Epidermal melanocyte (primary cell): ENCODE measurements around the gene VSTM5.
"Not testable (repeated sequence)": the region's sequence is repeated elsewhere in the genome, so short reads cannot be mapped to it uniquely, and the experiment has no call there.

Experiments
- DNase-seq: peaks from one replicate; pipeline ENCODE4 v3.0.0; 2011; ENCODE audit warnings: low spot score; ENCODE audit not compliant: insufficient read length

The VSTM5 gene

GRCh38 chr11:93796441-93797231 is 53.8 kb downstream of the VSTM5 start:
- no peak for DNase-seq

DNA sequence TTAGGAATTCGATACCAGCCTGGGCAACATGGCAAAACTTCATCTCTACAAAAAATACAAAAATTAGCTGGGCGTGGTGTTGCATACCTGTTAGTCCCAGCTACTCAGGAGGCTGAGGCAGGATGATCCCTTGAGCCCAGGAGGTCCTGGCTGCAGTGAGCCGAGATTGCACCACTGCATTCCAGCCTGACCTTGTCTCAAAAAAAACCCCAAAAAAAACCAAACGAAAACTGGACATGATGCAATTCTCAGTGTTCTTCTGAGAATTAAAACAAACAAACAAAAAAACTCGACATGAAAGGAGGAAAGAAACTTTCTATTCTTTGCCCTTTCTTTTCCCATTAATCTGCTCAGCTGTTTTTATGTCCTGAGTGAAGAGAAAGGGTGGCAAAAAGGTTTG is 58.9 kb downstream of the VSTM5 start:
- no peak for DNase-seq

DNA sequence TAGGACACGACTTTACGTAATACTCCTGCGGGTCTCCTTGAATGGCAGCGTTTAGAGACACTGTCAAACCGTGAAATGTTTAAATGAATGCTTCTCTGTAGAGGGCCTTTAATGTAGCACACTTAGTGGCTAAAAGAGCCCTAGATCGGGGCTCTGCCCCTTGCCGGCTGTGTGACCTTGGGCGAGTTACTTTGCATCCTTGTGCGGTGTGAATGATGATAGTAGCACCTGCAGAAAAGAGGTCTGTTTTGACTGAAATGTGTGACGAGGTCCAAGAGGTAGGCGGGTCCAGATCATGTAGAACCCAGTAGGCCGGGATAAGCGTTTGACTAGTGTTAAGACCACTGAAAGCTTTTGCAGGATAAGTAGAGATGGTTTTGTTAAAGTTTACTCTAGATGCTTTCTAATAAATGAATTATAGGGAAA is 65.5 kb downstream of the VSTM5 start:
- DNase-seq = no peak

DNA sequence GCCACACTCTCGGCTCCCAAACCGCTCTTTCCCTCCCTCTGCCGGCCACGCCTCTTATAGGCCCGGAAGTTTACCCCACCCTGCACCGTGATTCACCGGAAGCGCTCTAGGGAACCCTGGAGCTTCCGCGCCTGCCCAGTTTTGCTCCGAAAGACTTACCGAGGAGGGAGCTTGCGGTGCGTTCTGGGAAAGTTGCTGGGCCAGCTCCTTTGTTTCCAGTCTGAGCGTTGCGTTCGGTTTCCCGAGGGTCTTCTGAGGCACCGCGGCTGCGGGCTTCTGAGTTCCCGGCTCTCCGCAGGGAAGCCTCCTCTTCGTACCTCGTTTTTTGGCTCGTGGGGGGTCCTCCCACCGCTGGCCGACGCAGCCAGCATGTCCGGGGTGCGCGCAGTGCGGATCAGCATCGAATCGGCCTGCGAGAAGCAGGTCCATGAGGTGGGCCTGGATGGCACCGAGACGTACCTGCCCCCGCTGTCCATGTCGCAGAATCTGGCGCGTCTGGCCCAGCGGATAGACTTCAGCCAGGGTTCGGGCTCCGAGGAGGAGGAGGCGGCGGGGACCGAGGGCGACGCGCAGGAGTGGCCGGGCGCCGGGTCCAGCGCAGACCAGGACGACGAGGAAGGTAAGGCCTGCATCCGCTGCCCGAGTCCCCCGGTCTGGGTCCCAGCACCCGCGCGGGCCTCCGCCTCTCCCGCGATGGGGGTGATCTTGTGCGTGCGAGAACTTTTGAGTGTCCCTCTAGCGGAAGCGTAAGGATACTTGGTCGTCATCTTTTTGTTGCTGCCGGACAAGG is 66.1 kb downstream of the VSTM5 start, which contains the start of gene MED17:
Gene MED17, plus strand, starts transcription at position 138 of the 790 bp plus-strand sequence. Its CDS starts 232 bp downstream, at position 370.
- DNase-seq = peak; percentile 97

- DNase-seq = no peak
Observed at GRCh38 chr11:93783765-93784144, 66.7 kb downstream of the VSTM5 start.

DNA sequence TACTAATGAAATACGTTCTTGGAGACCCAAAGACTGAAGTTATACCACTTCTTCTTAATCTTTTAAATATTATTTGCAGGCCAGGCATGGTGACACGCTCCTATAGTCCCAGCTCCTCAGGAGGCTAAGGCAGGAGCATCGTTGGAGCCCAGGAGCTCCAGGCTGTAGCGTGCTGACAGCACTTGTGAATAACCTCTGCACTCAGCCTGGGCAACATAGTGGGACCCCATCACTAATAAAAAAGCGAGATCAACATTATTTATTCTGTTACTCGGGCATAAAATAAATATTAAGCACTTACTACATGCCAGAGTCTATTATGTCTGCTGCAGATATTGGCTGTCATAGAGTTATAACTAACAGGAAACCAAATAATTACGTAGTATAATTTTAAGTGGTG is 67.1 kb downstream of the VSTM5 start:
- no peak for DNase-seq

DNA sequence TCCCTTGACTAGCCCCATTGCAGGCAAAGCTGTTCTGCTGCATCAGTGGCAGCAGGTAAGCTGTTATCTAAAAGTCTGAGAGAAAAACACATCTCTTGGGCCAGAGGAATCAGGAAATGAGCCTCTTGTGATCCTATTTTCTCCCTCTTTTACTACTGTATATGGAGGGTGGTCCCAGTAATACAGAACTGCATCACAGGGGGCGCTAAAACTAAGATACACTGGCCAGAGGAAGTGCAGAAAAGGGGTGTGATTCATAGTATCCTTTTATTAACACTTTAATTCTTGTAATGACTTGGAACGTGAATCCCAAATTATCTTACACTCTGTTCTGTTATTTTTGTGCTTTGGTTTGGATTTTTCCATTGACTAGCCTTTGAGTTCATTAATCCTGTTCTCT is 75.1 kb downstream of the VSTM5 start:
- DNase-seq = no peak

DNA sequence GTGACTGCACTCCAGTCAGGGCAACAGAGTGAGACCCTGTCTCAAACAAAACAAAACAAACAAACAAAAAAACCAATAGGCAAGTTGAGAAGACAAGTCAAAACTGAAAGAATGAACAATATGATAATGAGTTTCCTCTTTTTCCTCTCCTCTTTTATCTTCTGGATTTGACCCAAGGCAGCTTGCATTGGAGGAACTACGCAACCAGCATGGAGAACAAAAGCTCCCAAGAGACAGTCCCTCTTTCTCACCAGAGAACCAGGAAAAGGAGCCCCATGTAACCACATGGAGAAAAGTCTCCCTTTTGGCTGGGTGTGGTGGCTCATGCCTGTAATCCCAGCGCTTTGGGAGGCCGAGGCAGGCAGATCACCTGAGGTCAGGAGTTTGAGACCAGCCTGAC is 75.9 kb downstream of the VSTM5 start:
- not testable (repeated sequence) for DNase-seq

DNA sequence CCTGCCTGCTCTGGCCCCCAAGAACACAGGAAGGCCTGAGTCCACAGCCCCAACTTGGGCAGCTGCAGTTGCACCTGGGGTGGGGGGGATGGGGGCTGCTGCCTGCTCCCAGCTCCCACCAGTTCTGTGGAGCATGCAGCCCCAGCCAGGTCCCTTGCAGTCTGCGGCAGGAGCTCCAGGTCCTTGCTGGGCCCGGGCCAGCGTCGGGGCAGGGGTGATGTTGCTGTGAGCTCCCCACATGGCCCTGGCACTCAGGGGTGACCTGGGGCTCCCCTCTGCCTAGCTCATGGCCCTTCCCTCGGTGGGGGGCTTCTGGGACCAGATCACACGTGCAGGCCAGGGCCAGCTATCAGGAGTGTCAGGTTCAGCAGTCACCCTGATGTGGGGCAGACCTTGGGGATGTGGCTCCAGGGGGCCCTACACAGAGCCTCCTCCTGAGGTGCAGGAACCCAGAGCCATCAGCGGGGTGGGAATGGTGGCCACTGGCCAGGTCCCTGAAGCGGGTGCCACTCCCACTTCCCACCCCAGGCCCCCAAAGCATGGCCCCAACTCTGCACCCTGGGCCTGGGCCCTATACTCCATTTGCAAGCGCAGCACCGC is 76.7 kb downstream of the VSTM5 start:
- no peak for DNase-seq

DNA sequence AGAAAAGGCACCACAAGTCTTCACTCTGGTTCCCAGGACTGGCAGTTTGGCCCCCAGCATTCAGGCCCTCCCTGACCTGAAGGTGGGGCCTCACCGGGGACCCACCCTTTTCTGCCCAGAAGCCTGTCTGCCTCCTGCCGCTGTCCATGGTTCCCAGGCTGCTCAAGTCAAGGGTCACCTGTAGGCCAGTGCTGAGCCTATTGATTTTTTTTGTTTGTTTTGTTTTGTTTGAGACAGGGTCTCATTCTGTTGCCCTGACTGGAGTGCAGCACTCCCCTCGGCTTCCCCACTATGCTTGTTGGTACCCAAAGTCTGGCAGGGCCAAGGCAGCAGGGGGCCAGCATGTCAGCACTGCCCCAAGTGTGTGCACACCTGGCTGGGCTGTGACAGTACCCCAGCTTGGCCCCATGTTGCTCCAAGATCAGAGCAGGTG is 77.4 kb downstream of the VSTM5 start:
- no peak for DNase-seq

DNA sequence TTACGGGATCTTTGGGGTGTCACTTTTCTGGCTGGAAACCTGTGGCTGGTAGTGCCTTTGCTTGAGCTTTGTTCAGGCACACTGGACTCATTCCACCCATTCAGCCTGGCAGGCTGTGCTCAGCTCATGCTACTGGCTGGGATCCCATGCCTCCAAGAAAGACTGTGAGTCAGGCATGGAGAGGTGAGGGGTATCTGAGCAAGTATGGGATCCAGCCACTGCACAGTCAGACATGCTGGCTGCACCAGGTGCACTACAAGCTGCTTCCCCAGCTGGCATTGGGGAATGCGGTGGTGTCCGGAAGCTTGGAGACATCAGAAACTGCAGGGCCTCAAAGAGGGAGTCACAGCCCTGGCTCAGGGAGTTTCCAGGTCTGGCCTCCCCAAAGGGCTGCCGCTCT is 78.3 kb downstream of the VSTM5 start:
- DNase-seq = no peak

DNA sequence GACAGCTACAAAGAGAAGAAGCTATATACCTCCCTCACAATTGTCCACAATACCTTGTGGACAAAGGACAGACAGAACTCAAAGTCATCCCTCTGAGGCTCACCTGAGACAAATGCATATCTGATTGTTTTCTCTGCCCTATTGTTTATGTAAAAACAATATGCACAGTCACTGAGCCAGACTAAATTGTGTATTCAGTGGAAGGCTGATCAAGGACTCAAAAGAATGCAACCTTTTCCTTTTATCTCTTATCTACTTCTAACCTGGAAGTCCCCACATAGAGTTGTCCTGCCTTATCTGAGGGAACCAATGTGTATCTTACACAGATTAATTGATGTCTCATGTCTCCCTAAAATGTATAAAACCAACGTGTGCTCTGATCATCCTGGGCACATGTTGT is 80.3 kb downstream of the VSTM5 start:
- no peak for DNase-seq
